Measurements from ENCODE around the gene AGFG2. TPM values are rescaled to one million over a fixed set of nuclear protein-coding genes. Genes with fewer than 3 reads are reported as not detected.

The AGFG2 gene
- total RNA-seq, 1 experiment from 2014 or later = 15.3 TPM

DNA sequence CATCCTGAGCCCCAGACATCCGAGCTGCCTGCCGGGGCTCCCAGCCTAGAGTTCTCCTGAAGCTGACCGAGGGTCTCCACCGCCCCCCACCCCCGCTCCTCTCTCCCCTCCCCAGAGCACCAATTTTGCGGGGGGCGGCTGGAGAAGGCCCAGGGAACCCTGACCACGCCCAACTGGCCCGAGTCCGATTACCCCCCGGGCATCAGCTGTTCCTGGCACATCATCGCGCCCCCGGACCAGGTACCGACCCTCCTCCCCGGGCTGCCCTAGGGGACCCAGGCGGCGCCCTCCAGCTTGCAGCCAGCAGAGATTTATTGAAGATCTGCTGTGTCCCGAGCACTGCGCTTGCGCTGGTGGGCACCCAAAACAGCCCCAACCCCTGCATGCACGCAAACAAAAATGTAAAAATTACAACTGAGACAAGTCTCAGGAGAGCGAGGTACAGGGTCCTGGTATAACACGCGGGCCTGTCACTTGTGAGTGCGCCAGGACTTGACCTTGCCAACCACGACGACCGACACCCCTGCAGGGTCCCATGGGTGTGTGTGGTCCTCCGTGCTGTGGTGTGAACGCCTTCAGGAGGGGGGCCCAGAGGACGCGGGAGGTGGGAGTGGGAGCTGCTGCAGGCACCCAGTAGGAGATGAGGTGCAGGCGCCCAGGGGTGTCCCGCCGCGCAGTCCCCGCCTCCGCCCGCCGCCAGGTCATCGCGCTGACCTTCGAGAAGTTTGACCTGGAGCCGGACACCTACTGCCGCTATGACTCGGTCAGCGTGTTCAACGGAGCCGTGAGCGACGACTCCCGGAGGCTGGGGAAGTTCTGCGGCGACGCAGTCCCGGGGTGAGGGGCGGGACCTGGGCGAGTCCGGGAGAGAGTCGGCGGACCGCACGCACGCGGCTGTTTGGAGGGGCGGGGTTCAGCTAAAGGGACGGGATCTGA lies 66.2 kb downstream of the AGFG2 start:
- peak overlapping the region; percentile 69 for H3K4me3 ChIP-seq (ENCODE audit: low read depth, low read length, poor library complexity, severe bottlenecking)
- H3K27ac ChIP-seq (ENCODE audit: low read depth, low read length, poor library complexity, severe bottlenecking) = peak overlapping the region; percentile 62
- intact Hi-C loops (cut with micrococcal nuclease; ENCODE audit: unreplicated experiment) = loop anchor here (5.0 kb wide), 1 partner anchor 87 kb away; the partner anchor contains the start of gene GIGYF1
- peaks cover 13% of the 10 kb centered on the region for H3K4me1 ChIP-seq (ENCODE audit: insufficient read depth, low read length, poor library complexity, severe bottlenecking)
- POLR2A ChIA-PET (ENCODE audit: low non-redundant PET) = no interaction called here
- TF ChIP-seq, protein P1, sequence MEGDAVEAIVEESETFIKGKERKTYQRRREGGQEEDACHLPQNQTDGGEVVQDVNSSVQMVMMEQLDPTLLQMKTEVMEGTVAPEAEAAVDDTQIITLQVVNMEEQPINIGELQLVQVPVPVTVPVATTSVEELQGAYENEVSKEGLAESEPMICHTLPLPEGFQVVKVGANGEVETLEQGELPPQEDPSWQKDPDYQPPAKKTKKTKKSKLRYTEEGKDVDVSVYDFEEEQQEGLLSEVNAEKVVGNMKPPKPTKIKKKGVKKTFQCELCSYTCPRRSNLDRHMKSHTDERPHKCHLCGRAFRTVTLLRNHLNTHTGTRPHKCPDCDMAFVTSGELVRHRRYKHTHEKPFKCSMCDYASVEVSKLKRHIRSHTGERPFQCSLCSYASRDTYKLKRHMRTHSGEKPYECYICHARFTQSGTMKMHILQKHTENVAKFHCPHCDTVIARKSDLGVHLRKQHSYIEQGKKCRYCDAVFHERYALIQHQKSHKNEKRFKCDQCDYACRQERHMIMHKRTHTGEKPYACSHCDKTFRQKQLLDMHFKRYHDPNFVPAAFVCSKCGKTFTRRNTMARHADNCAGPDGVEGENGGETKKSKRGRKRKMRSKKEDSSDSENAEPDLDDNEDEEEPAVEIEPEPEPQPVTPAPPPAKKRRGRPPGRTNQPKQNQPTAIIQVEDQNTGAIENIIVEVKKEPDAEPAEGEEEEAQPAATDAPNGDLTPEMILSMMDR (conservative IDR thresholded peaks at IDR 0.05; ENCODE audit: low read depth, low read length) = no peak
- TF ChIP-seq EZH2 (IDR thresholded peaks at IDR 0.05; ENCODE audit: borderline replicate concordance, low read depth, low read length, poor library complexity, severe bottlenecking) = no peak
- DNase-seq (ENCODE audit: low spot score) = no peak
- CTCF ChIA-PET = no interaction called here
- peaks cover 3% of the 10 kb centered on the region for H3K36me3 ChIP-seq (ENCODE audit: insufficient read depth, low read length, poor library complexity, severe bottlenecking)
- no TSS peak for BruUV-seq (replicated peaks)
- no peaks in the 10 kb centered on the region for H3K27me3 ChIP-seq (replicated peaks; ENCODE audit: insufficient read depth, low read depth, low read length, poor library complexity)
- no peaks in the 10 kb centered on the region for H3K9me3 ChIP-seq (ENCODE audit: low read depth, low read length, poor library complexity, severe bottlenecking)

DNA sequence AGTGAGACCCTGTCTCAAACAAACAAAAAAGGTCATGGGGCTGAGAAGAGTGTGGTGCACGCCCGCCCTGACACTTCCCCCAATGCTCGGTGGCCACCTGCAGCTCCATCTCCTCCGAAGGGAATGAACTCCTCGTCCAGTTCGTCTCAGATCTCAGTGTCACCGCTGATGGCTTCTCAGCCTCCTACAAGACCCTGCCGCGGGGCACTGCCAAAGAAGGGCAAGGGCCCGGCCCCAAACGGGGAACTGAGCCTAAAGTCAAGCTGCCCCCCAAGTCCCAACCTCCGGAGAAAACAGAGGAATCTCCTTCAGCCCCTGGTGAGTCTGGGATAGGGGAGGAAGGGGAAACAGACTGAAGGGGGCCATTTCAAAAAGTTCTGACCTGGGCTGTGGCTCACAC lies 67.3 kb downstream of the AGFG2 start:
- H3K4me1 ChIP-seq (ENCODE audit: insufficient read depth, low read length, poor library complexity, severe bottlenecking) = peaks cover 13% of the 10 kb centered on the region
- POLR2A ChIA-PET (ENCODE audit: low non-redundant PET) = no interaction called here
- DNase-seq (ENCODE audit: low spot score) = no peak
- no peak overlapping the region for H3K4me3 ChIP-seq (ENCODE audit: low read depth, low read length, poor library complexity, severe bottlenecking)
- TF ChIP-seq, protein P1 (conservative IDR thresholded peaks at IDR 0.05; ENCODE audit: low read depth, low read length) = no peak
- TF ChIP-seq EZH2 (IDR thresholded peaks at IDR 0.05; ENCODE audit: borderline replicate concordance, low read depth, low read length, poor library complexity, severe bottlenecking) = no peak
- no peak overlapping the region for H3K27ac ChIP-seq (ENCODE audit: low read depth, low read length, poor library complexity, severe bottlenecking)
- intact Hi-C loops (cut with micrococcal nuclease; ENCODE audit: unreplicated experiment) = no loop called here
- no peaks in the 10 kb centered on the region for H3K9me3 ChIP-seq (ENCODE audit: low read depth, low read length, poor library complexity, severe bottlenecking)
- H3K36me3 ChIP-seq (ENCODE audit: insufficient read depth, low read length, poor library complexity, severe bottlenecking) = peaks cover 3% of the 10 kb centered on the region
- BruUV-seq (replicated peaks) = no TSS peak
- CTCF ChIA-PET = no interaction called here
- no peaks in the 10 kb centered on the region for H3K27me3 ChIP-seq (replicated peaks; ENCODE audit: insufficient read depth, low read depth, low read length, poor library complexity)

DNA sequence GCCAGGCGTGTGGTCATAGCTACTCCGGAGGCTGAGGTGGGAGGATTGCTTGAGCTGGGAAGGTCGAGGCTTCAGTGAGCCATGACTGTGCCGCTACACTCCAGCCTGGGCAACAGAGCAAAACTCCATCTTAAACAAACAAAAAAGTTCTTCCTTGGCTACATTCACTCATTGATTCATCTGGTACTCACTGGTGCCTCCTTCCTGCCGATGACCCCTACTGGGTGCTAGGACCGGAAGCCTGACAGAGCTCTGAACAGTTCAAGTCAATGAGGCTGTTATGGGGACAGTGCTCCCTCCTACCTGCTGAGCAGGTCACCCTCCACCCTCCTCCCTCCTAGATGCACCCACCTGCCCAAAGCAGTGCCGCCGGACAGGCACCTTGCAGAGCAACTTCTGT lies 68.1 kb downstream of the AGFG2 start:
- H3K4me3 ChIP-seq (ENCODE audit: low read depth, low read length, poor library complexity, severe bottlenecking) = no peak overlapping the region
- peaks cover 3% of the 10 kb centered on the region for H3K36me3 ChIP-seq (ENCODE audit: insufficient read depth, low read length, poor library complexity, severe bottlenecking)
- POLR2A ChIA-PET (ENCODE audit: low non-redundant PET) = no interaction called here
- no TSS peak for BruUV-seq (replicated peaks)
- intact Hi-C loops (cut with micrococcal nuclease; ENCODE audit: unreplicated experiment) = no loop called here
- TF ChIP-seq, protein P1 (conservative IDR thresholded peaks at IDR 0.05; ENCODE audit: low read depth, low read length) = no peak
- TF ChIP-seq EZH2 (IDR thresholded peaks at IDR 0.05; ENCODE audit: borderline replicate concordance, low read depth, low read length, poor library complexity, severe bottlenecking) = no peak
- H3K4me1 ChIP-seq (ENCODE audit: insufficient read depth, low read length, poor library complexity, severe bottlenecking) = peaks cover 13% of the 10 kb centered on the region
- no peak overlapping the region for H3K27ac ChIP-seq (ENCODE audit: low read depth, low read length, poor library complexity, severe bottlenecking)
- CTCF ChIA-PET = no interaction called here
- H3K27me3 ChIP-seq (replicated peaks; ENCODE audit: insufficient read depth, low read depth, low read length, poor library complexity) = no peaks in the 10 kb centered on the region
- no peak for DNase-seq (ENCODE audit: low spot score)
- H3K9me3 ChIP-seq (ENCODE audit: low read depth, low read length, poor library complexity, severe bottlenecking) = no peaks in the 10 kb centered on the region

Measured in A673 (cell line).